GOT3 (cell line): ENCODE measurements around the gene GABRB1.
"Not testable (repeated sequence)": the region's sequence is repeated elsewhere in the genome, so short reads cannot be mapped to it uniquely, and the experiment has no call there.

Source experiments
- DNase-seq: peaks from one replicate; lab custom pipeline; 2025; ENCODE audit warnings: mixed read lengths; lab: John Stamatoyannopoulos, UW

Gene GABRB1

GRCh38 chr4:47213106-47213505 lies 181.7 kb downstream of the GABRB1 start:
- no peak for DNase-seq

DNA sequence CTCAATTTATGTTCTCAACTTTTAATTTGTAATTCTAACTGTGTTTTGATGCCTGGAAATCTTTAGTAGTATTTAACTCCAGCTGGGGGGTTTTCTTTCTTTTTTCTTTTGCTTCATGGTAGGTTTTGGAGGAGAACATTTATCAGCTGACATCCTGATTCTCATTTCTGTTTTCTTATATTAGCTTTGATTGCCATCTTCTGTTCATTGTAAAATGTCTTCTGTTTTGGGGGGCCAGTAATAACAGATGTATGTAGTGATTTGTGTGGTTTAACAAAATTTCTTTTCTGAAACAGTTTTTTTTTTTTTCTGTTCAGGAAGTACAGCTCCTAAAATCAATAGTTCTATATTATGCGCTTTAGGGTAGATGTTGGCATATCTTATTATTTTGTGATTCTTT lies 182.2 kb downstream of the GABRB1 start:
- DNase-seq, result no peak

- no peak for DNase-seq
Observed at GRCh38 chr4:47213971-47214370, 182.6 kb downstream of the GABRB1 start.

- DNase-seq, result no peak
Observed at GRCh38 chr4:47215759-47216158, 184.4 kb downstream of the GABRB1 start.

GRCh38 chr4:47217291-47217690 lies 185.9 kb downstream of the GABRB1 start:
- DNase-seq, result no peak

GRCh38 chr4:47217884-47218283 lies 186.5 kb downstream of the GABRB1 start:
- no peak for DNase-seq

DNA sequence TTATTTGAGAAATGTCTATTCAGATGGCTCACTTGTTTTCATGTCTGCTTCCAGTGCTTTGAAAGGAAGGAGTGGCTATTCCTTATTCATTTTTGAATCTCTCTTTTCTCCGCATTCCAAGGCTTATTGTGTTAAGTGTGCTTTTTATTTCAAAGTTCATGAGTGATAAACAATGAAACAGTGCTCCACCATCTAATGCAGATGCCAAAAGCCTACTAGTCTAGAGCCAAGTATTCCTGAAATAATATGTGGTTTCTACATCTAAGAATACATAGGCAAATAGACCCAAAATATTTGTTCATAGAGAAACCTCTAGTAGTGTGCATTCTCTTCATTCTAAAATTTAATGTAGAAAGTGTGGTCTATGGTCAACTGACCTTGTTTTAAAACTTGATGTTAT lies 187.3 kb downstream of the GABRB1 start:
- no peak for DNase-seq

- no peak for DNase-seq
Observed at GRCh38 chr4:47219586-47219985, 188.2 kb downstream of the GABRB1 start.

DNA sequence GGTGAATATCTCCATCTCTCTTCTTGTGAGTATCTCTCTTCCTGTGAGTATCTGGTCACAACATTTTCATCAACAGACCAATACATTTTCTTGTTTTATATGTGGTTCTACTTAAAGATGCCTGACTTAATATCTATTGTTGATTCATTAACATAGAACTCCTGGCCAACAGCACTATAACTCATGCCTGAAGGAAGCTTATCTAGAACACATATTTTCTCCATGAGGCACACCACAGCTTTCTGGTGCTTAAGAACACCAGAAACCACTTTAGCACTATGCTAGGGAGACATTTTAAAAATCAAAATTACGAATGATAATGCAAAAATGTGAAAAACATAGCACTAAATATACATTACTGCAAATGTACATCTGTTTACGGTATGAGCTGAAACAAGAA lies 190.4 kb downstream of the GABRB1 start:
- DNase-seq, result no peak

DNA sequence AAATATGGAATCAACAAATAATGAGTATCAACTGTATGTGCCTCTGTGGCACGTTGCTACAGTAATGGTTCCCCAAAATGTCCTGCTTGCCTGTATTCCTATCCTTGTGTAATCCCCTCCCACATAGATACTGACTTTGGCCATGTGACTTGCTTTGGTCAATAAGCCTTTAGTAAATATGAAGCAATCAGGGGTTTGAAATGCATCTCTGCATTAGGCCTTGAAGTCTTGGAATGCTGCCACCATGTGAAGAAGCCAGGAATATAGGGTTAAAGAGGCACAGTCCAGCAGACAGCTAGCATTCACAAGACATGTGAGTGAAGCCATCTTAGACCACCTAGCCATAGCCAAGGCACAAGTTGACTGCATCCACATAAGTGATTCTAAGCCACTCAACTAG lies 190.9 kb downstream of the GABRB1 start:
- DNase-seq, result no peak

- DNase-seq, result no peak
Observed at GRCh38 chr4:47224361-47224760, 193.0 kb downstream of the GABRB1 start.

DNA sequence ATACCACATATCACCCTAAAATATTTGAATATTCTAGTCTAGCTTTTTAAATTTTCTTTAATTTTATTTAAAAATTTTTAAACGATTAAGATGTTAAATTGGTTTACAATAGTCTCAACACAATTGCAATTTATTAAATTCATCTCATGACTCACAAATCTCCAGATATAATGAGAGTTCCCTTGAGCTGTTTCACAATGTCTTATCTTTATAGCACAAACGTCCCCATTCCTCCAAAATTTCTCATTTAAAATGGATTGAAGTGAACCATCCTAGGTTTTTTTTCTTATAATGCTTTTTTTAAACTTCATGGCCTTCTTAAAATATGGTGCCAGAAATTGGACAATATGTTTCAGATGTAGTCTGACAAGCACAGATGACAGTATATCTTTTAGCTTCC lies 204.4 kb downstream of the GABRB1 start:
- DNase-seq, result no peak

GRCh38 chr4:47238667-47239066 lies 207.3 kb downstream of the GABRB1 start:
- DNase-seq, result no peak

DNA sequence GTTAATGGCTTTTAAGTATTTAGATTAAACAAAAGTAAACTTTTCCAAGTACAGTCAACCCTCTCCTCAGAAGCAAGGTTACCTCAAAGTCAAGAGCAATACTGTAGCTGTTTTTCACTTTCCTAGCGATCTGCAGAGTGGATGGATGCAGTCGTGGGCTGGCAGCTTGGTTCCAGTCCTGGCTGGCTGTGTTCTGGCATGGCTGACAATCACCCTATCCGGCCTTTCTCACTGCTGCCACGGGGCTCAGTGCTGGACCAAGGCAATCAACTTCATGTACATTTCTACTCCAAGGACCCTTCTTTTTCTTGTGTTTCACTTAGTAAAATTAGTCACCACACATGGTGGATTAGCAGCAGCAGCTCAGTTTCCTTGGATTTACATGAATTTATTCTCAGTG lies 208.3 kb downstream of the GABRB1 start:
- DNase-seq, result no peak

DNA sequence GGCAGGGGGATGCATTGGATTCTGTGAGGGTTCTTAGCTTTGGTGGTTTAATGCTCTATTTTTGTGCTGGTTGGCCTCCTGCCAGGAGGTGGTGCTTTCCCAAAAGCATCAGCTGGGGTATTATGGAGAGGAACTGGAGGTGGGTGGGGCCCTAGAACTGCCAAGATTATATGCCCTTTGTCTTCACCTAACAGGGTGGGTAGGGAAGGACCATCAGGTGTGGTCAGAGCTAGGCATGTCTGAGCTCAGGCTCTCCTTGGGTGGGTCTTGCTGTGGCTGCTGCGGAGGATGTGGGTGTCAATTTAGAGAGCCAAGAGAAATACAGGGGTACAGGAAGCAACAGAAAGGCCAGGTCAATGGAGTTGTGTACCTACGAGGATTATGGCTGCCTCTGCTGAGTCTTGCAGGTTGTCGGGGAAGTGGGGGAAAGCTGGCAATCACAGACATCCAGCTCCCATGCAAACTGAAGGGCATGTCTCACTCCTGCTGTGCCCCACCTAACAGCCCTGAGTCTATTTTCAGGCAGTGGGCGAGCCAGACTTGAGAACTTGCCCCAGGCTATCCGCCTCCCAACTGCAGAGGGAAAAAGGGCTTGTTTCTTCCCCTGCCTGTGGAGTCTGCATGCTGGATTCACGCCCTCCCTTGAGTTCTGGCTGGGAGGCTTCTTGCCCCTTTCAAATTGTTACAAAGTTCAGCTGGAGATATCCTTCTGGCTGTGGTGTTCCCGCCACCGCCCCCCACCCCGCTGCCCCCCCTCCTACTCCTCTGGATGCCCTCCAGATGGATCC lies 220.2 kb downstream of the GABRB1 start:
- no peak for DNase-seq

DNA sequence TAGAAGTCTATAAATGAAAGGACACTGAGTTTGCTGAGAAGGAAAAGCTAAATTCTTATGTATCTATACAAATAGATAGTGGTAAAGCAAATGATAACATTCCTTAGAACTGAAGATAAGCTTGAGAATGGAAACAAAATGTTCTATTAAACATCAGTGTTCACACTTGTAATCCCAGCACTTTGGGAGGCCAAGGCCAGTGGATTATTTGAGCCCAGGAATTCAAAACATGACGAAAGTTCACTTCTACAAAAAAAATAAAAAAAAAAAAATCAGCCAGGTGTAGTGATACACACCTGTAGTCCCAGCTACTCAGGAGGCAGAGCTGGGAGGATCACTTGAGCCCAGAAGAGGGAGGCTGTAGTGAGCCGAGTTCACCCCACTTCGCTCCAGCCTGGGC lies 232.4 kb downstream of the GABRB1 start:
- no peak for DNase-seq

DNA sequence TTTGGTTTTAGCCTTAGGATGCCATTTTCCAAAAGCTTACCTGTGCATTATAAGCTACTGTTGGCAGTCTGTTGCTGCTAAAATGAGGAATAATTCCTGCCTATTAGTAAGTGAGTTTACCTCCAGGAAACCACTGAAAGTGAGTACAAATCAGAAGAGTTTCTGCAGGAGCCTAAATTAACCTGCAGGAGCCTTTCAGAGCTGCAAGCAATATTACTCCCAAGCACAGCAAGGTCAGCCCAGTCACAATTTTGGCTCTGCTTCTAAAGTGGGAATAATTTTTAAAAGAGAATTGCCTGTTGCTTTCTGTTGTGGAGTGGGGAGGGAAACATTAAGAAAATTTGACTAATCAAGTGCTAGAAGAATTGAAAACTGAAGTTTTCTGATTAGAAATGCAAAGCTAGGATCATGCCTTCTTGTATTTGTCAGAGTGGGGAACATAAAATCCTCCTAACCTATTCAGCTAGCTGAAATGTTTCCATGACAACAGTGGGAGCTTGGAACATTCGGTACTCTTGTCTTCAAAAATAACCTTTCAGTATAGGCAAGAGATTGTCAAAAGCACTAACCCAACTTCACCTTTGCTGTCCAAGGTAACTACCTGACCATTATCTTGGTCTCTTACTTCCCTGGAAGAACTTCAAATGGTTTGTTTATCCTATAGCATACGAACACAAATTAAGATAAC lies 239.0 kb downstream of the GABRB1 start:
- DNase-seq, result no peak

- DNase-seq, result no peak
Observed at GRCh38 chr4:47271291-47271690, 239.9 kb downstream of the GABRB1 start.

- DNase-seq, result no peak
Observed at GRCh38 chr4:47274901-47275300, 243.5 kb downstream of the GABRB1 start.

- no peak for DNase-seq
Observed at GRCh38 chr4:47275595-47275994, 244.2 kb downstream of the GABRB1 start.

- DNase-seq, result no peak
Observed at GRCh38 chr4:47278631-47279030, 247.3 kb downstream of the GABRB1 start.

GRCh38 chr4:47287735-47288134 lies 256.4 kb downstream of the GABRB1 start:
- DNase-seq, result peak; percentile 10

DNA sequence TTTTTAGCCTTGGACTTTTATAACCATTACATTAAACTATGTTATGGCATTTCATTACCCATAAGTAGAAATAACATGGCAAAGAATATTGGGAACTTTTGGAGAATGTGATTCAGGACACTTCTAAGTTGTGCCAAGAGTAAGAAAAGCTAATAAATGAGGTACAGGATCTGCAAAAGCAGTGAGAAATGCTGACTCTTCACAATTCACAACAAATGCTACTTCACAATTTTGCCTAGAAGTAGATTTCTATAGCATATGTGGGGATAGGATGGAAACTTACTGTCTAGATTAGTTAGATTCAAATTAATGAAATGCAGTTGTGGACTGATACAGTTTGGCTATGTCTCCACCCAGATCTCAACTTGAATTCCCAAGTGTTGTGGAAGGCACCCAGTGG lies 258.4 kb downstream of the GABRB1 start:
- no peak for DNase-seq

- not testable (repeated sequence) for DNase-seq
Observed at GRCh38 chr4:47290873-47291272, 259.5 kb downstream of the GABRB1 start.
